Activated CD8-positive, alpha-beta memory T cell treated with anti-CD3 and anti-CD28 coated beads, Interleukin-2, amount 50 U/mL, for 24 hours (primary cell): ENCODE results near the gene HPSE.
"Not testable (repeated sequence)": the region's sequence is repeated elsewhere in the genome, so short reads cannot be mapped to it uniquely, and the experiment has no call there.

Experiments used
- DNase-seq: peaks from one replicate; pipeline ENCODE4 v3.0.0-alpha.2; 2020; ENCODE audit errors: extremely low read depth

HPSE gene

DNA sequence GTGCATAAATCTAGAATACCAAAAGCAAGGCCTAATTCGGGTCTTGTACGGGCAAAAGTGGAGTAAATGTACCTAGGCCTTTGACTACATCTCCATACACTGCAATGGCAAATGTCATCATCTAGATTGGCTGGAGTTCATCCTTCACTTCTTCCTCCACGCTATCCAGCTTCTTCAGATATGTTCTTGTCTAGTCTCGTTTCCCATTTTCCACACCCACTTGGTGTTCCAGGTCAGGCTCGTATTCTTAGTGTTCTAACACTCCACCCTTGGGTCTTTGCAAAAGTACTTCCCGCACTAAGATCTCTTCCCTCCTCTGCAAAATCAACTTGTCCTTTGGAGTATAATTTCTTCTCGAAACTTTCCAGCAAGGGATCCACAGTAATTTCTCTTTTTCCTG lies 51.5 kb downstream of the HPSE start:
- no peak for DNase-seq

DNA sequence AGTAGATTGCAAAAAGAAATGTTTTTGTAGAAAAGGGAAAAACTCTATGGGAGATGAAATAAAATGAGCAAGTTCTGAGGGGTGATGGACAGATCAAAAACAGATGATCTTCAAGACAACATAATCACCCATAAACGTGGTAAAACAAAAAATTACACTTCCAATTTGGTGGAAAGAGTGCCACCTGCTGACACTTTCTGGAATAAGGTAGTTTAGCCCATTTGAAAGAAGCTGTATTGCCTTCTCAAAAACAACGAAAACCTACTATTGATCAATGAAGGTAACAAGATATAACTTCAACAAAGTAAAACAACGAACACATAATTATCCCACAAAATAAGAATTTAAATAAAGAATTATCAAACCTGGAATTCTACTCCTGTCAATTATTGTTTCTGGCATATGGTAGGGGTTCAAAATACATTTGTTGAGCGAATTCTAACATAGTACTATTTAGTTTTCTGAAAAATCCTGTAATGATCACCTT lies 52.6 kb downstream of the HPSE start:
- no peak for DNase-seq

DNA sequence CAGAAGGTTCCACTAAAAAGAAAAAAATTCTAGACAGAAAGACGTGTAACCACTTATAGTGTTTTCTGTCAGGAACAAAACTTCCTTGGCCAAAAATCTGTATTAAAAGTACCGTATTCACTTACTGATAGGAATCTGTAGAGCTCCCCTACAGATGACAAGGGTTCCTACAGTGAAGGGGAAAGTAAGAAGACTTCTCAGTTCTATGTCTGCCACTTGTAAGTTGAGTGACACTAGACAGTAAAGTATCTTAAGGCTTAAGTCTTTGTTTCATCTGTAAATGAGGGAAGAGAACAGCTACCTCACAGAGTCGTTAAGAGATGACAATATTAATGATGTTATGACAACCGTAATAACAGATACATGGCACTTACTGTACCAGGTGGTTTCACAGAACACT lies 53.3 kb downstream of the HPSE start:
- no peak for DNase-seq

DNA sequence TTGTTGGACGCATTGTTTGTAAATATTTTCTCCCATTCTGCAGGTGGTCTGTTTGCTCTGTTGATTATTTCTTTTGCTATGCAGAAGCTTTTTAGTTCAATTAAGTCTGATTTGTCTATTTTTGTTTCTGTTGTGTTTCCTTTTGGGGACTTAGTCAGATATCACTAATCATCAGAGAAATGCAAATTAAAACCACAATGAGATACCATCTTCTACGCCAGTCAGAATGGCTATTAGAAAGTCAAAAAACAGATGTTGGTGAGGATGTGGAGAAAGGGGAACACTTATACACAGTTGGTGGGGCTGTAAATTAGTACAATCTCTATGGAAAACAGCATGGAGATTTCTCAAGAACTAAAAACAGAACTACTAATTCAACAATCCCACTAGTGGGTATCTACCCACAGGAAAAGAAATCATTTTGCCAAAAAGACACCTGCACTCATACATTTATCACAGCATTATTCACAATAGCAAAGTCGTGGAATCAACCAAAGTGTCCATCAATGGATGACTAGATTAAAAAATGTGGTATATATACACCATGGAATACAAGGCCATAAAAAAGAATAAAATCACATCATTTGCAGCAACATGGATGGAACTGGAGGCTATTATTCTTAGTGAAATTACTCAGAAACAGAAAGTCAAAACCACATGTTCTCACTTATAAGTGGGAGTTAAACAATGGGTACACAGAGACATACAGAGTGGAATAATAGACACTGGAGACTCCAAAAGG lies 58.2 kb downstream of the HPSE start:
- no peak for DNase-seq

DNA sequence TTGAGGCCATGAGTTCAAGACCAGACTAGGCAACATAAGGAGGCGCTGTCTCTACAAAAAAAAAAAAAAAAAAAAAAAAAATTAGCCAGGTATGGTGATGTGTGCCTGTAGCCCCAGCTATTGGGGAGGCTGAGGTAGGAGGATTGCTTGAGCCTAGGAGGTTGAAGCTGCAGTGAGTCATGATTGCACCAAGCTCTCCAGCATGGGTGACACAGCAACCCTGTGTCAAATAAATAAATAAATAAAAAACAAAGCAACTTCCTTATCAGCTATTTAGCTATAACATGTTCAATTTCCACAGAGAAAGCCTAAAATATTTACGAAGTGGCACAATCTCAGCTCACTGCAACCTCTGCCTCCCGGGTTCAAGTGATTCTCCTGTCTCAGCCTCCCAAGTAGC lies 60.7 kb downstream of the HPSE start:
- DNase-seq = not testable (repeated sequence)

DNA sequence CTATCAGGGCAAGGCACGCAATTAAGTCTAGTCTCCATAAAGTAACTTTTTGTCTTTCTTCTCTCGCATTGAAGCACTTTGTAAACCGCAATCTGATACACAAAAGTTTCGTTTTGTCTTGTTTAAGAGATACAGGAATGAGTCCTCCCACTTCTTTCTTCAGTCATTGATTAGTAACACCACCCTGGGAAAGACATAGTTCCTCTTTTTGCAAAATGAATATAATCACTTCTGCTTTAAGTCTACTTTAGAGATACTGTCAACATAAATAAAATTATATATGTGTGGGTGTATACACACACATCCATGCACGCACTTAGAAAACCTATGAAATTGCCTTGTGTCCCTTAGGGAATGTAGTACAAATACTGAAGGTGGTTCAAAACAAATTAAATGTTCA lies 61.7 kb downstream of the HPSE start:
- no peak for DNase-seq

DNA sequence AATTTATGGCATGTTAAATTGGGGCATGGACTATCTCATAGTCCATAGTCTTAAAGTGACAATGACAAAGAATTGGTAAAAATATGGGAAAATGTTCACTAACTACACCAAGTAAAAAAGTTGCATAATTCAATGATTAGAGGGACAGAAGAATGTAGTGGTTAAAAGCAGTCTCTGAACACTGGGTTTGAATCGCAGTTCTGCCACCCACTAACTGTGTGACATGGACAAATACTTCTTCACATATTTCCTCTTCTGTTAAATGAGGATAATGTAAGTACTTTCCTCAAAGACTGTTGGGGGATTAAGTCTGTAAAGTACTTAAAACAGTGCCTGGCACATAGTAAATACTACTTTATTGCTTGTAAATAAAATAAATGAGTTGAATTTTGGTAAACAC lies 65.4 kb downstream of the HPSE start:
- no peak for DNase-seq

DNA sequence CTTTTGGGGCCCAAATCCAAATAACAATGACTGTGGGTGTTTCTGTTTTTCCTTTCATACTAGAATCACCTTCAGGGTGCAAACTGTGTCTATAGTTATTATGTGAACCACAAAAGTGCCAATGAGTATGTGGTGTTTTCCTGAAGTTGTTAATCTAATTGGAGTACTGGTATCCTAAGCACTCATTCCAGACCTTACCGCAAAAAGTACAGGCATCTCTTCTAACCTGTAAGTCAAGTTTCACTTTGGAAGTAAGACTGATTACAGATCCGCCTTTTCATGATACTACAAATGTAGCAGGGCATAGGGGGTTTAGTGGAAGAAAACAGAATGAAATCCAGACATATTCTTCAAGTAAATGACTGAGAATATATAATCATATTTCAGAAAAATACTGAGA lies 66.2 kb downstream of the HPSE start:
- no peak for DNase-seq

DNA sequence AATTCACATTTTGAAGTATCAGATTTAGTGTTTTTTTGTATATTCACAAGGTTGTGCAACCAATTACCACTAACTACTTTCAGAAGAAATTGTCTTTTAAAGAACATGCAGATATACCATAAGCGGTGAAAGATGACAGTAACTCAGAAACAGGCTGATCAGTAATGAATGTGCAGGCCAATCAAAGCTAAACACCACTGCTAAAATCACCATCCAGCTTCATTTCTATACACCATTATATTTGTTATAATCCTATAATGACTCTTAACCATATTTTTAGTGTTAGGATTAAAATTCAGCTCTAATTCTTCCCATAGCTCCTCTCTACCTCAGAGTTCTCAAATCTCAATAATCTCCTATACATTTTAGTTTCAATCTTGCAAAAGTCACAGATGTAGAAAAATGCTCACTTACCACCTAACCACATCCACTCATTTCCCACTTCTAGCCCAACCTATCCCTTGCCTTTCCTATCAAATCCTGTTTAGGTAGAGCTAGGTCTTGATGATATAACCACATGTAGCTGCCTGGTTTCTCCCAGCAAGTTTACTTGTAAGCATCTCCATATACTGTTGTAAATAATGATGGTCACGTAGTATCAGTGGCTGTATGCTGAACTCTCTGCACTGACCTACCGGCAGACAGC lies 66.7 kb downstream of the HPSE start:
- DNase-seq = no peak

DNA sequence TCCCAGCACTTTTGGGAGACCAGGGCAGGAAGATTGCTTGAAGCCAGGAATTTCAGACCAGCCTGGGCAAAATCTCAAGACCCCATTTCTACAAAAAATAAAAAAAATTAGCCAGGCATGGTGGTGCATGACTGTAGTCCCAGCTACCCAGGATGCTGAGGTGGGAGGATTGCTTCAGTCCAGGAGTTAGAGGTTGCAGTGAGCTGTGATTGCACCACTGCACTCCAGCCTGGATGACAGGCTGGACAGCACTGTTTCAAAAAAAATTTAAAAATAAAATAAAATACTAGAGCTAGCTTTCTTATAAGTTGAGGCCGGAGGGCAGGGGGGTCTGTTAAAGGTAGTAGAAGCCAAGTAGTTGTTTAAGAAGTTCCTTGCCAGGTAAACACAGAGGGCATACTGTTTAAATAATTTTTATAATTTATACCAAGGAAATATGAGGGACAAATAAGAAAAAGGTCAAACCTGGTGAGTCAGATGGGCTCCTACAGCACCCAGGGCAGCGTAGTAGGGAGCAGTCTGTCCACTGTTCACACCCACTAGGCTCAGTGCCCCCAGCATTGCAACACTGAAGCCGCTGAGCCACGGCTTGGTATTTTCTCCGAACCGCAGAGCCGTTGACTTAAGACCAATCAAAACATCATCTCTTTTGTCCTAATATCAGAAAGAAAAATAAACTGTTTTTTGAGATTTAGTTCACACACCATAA lies 67.4 kb downstream of the HPSE start:
- DNase-seq = no peak

DNA sequence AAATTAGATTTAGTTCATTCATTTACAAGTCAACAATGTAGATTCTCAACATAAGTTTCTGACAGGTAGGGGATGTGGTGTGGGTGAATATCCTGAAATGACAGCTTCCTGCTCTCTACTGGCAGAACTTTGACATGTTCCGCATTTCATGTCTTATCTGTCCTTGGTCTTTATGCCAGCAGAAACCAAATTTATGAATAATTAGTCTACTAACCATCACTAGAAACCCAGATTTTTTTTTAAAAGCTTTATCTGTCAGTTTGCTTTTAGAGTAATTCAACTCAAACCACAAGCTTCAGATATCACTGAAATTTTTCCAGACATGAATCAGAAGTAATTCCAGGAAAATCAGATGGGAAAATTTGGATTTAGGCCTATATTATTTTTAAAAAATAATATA lies 68.0 kb downstream of the HPSE start:
- DNase-seq = no peak

DNA sequence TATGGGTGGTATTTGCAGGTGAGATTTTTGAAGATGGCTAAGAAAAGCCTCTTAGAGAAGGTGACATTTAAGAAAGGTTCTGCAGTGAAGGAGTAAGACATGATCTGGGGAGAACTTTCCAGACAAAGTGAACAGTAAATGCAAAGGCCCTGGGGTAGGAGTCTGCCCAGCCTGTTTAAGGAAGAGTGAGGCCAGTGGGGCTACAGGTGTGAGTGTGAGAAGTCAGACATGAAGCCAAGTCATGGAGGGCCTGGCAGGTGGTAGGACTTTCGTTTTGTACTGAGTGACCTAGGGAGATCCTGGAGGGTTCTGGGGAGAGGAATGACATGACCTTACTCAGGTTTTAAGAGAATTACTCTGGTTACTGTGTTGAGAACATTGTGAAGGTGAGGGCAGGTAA lies 71.5 kb downstream of the HPSE start:
- no peak for DNase-seq

DNA sequence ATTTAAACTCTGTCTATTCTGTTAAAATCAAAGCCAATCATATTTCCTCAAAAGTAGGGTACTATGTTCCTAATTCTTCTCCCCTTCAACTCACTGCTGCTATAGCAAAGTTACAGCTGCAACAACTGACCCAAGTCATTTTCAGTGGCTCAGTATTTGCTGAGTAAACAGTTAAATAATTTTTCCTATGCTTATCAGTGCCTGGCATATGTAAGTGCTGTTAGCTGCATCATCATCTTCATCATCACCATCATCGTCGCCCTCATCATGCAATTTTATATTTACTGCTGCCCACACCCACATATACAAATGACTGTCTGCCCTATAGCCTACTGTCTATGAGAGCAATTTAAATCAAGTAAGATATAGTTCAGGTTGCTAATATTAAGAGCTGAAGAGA lies 72.0 kb downstream of the HPSE start:
- no peak for DNase-seq

DNA sequence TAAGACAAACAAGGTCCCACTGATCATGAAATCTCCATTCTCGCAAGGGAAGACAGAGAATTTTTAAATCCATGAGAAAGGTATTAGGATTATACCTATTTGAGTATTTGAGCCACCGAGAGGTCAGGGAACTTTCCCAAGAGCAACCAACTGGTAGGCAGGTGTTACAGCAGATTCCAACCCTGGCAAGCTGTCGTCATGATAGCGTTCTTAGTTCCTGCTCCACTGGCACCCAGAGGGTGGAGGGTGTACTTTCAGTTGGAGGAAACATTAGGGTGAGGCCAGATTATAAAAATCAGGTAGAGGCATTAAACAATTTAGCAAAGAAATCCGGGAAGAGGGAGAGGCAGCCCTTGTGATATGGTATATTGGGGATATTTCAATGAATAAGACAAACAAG lies 73.3 kb downstream of the HPSE start:
- no peak for DNase-seq

DNA sequence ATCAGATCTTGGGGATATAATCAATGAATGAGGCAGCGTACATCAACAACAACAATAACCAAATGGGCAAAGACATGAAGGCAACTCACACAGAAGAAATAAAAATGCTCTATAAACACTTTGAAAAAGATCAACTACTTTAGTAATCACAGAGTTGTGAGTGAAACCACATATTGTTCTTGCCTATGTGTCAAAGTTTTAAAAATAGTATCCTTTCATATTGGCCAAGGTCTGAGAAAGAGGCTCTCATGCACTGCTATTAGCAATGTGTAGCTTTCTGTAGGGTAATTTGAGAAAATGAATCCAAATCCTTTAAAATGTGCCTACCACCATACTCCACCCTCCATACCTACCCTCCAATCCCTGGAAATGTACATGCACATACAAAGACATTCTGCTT lies 75.1 kb downstream of the HPSE start:
- no peak for DNase-seq

DNA sequence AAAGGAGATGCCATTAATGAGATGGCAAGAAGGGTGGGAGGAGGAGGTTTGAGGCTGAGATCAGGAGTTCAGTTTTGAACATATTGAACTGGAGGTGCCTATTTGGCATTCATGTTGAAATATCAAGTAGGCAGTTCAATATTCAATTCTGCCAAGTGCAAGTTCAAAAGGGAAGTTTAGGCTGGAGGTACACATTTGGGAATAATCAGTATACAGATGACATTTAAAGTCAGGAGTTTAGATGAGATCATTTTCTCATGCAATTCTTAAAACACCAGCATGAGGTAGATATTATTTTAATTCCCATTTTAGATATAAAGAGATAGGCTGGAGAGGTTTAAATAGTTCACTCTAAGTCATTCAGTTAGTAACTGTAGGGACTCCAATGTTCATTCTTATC lies 76.2 kb downstream of the HPSE start:
- DNase-seq = no peak

DNA sequence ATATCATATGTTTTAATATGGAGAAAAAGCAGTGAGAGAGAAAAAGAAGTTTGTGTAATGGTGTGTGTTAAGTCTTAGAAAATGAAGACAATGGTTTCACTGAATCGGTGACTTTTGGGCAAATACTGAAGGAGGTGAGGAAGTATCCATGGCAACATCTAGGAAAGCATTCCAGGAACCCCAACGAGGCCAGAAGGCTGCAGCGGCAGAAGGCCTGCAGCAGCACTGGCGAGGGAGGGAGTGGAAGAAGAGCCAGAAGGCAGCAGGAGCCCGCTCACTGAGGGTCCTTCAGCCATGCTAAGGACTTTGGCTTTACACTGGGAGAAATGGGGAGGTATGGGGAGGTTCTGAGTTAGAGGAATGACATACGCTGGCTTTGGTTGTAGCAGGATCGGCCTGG lies 76.8 kb downstream of the HPSE start:
- no peak for DNase-seq

DNA sequence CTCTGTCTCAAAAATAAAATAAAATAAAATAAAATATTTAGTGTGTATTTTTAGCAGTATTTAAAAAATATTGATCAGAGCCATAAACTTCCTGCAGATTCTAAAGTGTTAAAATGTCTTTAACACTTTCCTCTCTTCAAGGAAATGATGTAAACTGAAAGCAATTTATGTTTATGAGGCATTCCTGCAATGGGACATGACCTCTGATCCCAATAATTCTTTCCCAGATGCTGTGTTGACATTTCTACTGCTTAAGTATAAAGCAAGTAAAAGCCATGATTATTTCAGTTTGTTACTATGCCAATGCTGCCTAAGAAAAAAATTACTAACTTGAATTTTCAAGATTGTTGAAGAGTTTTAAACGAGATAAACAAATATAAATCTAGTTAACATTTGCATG lies 79.1 kb downstream of the HPSE start:
- no peak for DNase-seq

DNA sequence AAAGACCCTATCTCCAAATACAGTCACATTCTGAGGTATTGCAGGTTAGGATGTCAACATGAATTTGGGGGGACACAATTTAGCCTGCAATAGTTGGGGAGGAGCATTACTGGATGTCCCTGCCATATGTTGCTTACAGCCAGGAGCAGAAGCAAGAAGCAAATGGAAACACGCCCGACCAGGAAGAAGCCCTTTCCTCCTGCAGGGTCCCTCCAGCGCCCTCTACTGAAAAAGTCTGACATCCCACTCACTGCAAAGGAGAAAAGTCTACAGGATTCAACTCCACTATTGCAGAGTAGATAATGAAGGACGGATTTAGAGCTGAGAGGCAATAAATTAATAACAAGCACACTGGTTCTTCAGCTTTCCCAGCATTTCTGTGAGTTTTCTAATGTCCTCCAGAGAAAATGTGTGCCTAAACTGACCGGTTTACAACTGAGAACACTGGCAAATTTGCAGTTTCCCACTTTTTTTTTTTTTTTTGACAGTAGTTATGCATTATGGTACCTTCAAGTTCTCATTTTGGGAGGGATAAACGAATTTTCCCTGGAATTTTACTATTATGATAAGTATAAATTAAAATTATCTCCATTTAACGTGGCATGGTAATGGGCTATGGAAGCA lies 81.8 kb downstream of the HPSE start:
- DNase-seq = peak; percentile 44

DNA sequence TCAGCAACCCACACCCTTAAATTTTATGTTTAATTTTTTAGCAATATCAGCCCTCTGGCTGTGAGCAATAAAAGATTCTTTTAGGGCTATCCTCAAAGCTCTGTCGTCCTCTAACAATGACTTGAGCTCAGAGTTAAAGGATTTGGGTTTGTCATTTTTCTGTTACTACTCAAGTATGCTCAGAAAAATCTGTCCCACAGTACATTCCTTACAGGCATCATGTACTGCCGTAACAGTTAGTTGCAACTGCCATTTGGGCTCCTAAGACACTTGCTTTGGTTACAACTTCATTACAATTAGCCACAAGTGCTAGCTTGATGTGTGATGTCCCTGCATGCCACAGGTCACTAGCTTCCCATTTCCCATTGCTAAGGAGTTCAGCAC lies 83.2 kb downstream of the HPSE start:
- DNase-seq = no peak

DNA sequence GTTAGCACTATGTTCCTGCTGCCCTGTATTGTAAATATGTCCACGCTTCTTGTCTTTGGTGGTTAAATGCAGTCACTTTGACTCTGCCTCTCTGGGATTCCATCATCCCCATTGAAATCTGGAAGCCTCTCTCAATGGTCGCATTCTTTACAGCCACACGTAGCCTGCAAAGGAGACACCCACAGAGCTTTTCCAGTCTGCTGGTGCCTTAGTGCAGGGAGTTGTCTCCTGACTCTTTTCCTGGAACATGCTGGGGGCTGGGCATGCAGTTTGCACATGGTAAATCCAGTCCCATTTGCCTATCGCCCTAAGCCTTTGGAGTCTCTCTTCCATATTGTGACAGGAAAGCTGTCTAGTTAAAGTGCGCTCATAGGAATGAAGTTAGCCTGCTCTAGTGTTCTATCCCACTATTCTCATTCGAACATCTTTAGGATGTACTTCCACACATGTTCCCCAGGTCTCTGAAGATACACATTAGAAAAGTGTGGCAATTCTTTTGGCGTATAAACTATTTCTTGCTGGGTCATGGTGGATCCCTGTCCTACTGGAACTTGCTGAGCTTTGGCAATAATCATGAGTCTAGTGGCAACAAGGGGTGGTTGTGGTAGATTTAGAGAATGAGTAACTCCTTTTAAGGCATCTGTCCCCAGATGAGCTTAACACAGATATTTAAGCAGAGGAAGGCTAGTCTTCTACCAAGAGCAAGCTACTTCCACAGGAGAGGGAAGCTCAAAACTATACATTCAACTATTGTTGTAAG lies 83.8 kb downstream of the HPSE start:
- DNase-seq = no peak

DNA sequence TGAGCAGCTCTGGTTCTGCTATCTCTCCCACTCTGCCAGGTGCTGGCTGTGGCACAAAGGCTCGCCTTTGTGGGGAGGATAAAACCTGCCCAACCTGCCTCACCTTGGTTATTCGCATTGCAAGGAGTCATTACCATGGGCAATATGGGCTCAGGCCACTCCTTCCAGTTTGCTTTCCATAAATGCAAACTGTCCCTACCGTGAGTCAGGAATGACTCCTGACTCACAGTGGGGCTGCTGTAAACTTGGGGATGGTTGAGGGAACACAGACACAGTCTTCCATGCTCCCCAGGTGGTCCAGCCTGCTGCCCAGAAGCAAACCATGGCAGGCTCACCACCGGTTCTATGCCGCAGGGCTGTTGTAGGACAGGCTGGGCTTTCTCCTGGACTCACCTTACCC lies 86.2 kb downstream of the HPSE start:
- DNase-seq = no peak
